GM12878 (cell line): ENCODE measurements around the gene CCDC82. TPM values are rescaled to one million over a fixed set of nuclear protein-coding genes. Genes with fewer than 3 reads are reported as not detected.
A peak's percentile ranks its signal among the peaks of the same experiment; 100 is the strongest.

ENCODE experiments used
- ASH2L ChIP-seq: fragments of 300-600, 200-600 bp; sonication (generic); IDR thresholded peaks from 2 replicates; pipeline ENCODE4 v1.6.1; 2017; ENCODE audit warnings: low read depth, mild to moderate bottlenecking, borderline replicate concordance
- BCL11A ChIP-seq: IDR thresholded peaks from 2 replicates; pipeline ENCODE4 v1.6.1; 2011; ENCODE audit warnings: low read depth, low read length
- CREB1 ChIP-seq: IDR thresholded peaks from 2 replicates; pipeline ENCODE4 v1.6.1; 2012; ENCODE audit warnings: low read depth, mild to moderate bottlenecking, inconsistent platforms
- FOS ChIP-seq: IDR thresholded peaks from 3 replicates; pipeline ENCODE4 v1.6.1; 2011; ENCODE audit warnings: borderline replicate concordance; ENCODE audit not compliant: insufficient read length; ENCODE audit errors: extremely low read depth
- GATAD2B ChIP-seq: fragments of 450-650 bp; conservative IDR thresholded peaks from 2 replicates; pipeline ENCODE4 v1.6.1; 2017; ENCODE audit warnings: low read depth, mild to moderate bottlenecking, moderate library complexity
- IKZF2 ChIP-seq, 2 experiments: fragments of 450-650 bp; IDR thresholded peaks; 2 replicates each; pipeline ENCODE4 v1.6.1; 2017; ENCODE audit warnings: mild to moderate bottlenecking in 2 of 2, moderate library complexity in 2 of 2
- KDM1A ChIP-seq: fragments of 200-600 bp; sonication (generic); IDR thresholded peaks from 2 replicates; pipeline ENCODE4 v1.6.1; 2016; ENCODE audit warnings: borderline replicate concordance
- NFYB ChIP-seq: IDR thresholded peaks from 2 replicates; pipeline ENCODE4 v1.6.1; 2011; ENCODE audit warnings: low read depth, mild to moderate bottlenecking, low read length, improper control_type of control experiment, moderate library complexity; ENCODE audit not compliant: insufficient read depth
- NRF1 ChIP-seq: conservative IDR thresholded peaks from 2 replicates; pipeline ENCODE4 v1.6.1; 2011; ENCODE audit warnings: mild to moderate bottlenecking, low read depth, low read length, improper control_type of control experiment
- RFX5 ChIP-seq: IDR thresholded peaks from 2 replicates; pipeline ENCODE4 v1.6.1; 2011; ENCODE audit warnings: low read depth, low read length, improper control_type of control experiment
- RUNX3 ChIP-seq: IDR thresholded peaks from 2 replicates; pipeline ENCODE4 v1.6.1; 2012; ENCODE audit warnings: low read length, inconsistent platforms
- SREBF1 ChIP-seq: IDR thresholded peaks from 2 replicates; pipeline ENCODE4 v1.6.1; 2012; ENCODE audit warnings: mild to moderate bottlenecking, low read length
- STAT1 ChIP-seq: fragments of 450-650 bp; conservative IDR thresholded peaks from 2 replicates; pipeline ENCODE4 v1.6.1; 2014; ENCODE audit warnings: antibody characterized with exemption, mild to moderate bottlenecking
- STAT3 ChIP-seq: IDR thresholded peaks from 2 replicates; pipeline ENCODE4 v1.6.1; 2011; ENCODE audit warnings: low read depth, low read length, improper control_type of control experiment
- TAF1 ChIP-seq: IDR thresholded peaks from 2 replicates; pipeline ENCODE4 v1.6.1; 2011; ENCODE audit warnings: mild to moderate bottlenecking, low read depth, low read length, borderline replicate concordance
- ZNF274 ChIP-seq: IDR thresholded peaks from one replicate; pipeline ENCODE4 v1.8.0; 2011; ENCODE audit not compliant: insufficient read length, insufficient read depth
- ZZZ3 ChIP-seq: IDR thresholded peaks from 2 replicates; pipeline ENCODE4 v1.6.1; 2011; ENCODE audit warnings: low read depth; ENCODE audit not compliant: control insufficient read depth, insufficient read length
- polyA plus RNA-seq, 11 experiments: library from polyadenylated mRNA; depleted of rRNA in 4 of 11; unstranded in 6 of 11; stranded (reverse) in 5 of 11; fragments of >200 nt; fragmentation: Nextera tagmentation in 4 of 11; fragmentation: Illumina TruSeq in 1 of 11; extraction: Ambion mirVana in 4 of 11; extraction: Trizol in 1 of 11; gene quantifications; 1 replicate in 1 of 11; 2 replicates in 10 of 11; pipeline versions ENCODE4 v1.2.1 to v1.2.3, GENCODE V29; 2011 to 2016; ENCODE audit warnings: inconsistent platforms in 2 of 11, missing spikeins in 2 of 11, low read depth in 1 of 11
- total RNA-seq, 4 experiments: library from RNA; depleted of rRNA in 3 of 4; stranded (reverse); fragments of >200 nt in 3 of 4; fragmentation: Illumina TruSeq in 1 of 4; extraction: Trizol in 1 of 4; gene quantifications; 2 replicates each; pipeline versions ENCODE4 v1.2.1 to v1.2.3, GENCODE V29; 2013 to 2021
- TF ChIP-seq, protein P1 (sequence below): fragments of 450-650 bp; IDR thresholded peaks from 2 replicates; pipeline ENCODE4 v1.6.1; 2017; ENCODE audit warnings: borderline replicate concordance
- TF ChIP-seq, protein P2 (sequence below): IDR thresholded peaks from 2 replicates; pipeline ENCODE4 v1.6.1; 2011; ENCODE audit warnings: low read depth, mild to moderate bottlenecking, low read length, moderate library complexity, borderline replicate concordance; ENCODE audit errors: extremely low read depth
- TF ChIP-seq, protein P3 (sequence below): fragments of 450-650 bp; IDR thresholded peaks from 2 replicates; pipeline ENCODE4 v1.6.1; 2016; ENCODE audit warnings: mild to moderate bottlenecking
- TF ChIP-seq, protein P4 (sequence below): fragments of 450-650 bp; IDR thresholded peaks from 2 replicates; pipeline ENCODE4 v1.6.1; 2018; ENCODE audit warnings: mild to moderate bottlenecking, low read depth, moderate library complexity; ENCODE audit not compliant: partially characterized antibody
- TF ChIP-seq, protein P5 (sequence below): IDR thresholded peaks from 2 replicates; pipeline ENCODE4 v1.6.1; 2012; ENCODE audit warnings: low read depth, low read length, improper control_type of control experiment
- TF ChIP-seq, protein P6 (sequence below): IDR thresholded peaks from 2 replicates; pipeline ENCODE4 v1.6.1; 2011; ENCODE audit warnings: borderline replicate concordance, low read depth, mild to moderate bottlenecking, moderate library complexity, low read length; ENCODE audit not compliant: insufficient read depth, poor library complexity, severe bottlenecking

The CCDC82 gene
- total and polyA plus RNA-seq, 10 of the 15 experiments (the other 5 are each of a cell fraction or from before 2014, with no cell fraction given), result 15.2 to 62.4 (median 28.8) TPM

DNA sequence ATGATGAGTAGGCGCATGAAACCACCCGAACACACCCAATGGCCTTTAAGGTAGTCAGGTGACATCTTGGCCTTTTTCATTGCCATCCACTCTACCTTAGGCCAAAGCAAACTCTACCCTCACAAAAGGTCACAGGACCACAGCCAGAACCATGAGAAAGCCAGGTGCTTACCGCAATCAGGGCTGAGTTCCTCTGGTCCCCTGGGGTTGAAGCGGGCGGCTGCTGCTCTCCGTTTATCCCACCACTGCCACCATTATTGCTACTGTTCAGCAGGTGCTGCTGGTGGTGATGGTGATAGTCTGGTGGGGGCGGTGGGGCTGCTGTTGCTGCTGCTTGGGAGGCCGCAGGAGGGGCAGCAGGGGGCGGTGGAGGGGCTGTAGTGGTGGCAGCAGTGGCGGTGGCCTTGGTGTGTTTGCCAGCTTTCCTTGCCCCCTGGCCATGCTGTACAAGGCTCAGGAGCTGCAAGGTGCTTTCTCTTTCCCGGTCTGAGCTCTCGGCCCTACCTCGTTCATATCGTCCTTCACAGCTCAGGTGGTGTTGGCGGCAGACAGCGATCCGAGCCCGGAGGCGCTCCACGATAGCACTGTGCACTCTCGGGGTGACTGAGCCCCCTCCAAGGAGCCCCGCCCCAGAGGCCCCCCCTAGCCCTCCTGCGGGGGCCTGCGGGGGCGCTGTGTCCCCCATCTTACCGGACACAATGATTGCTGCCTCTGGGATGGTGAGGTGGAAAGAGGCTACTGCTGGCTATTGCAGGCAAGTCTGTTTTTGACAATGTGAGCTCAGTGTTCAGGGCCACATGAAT lies 48.3 kb downstream of the CCDC82 start (continued):
- TF ChIP-seq, protein P1, sequence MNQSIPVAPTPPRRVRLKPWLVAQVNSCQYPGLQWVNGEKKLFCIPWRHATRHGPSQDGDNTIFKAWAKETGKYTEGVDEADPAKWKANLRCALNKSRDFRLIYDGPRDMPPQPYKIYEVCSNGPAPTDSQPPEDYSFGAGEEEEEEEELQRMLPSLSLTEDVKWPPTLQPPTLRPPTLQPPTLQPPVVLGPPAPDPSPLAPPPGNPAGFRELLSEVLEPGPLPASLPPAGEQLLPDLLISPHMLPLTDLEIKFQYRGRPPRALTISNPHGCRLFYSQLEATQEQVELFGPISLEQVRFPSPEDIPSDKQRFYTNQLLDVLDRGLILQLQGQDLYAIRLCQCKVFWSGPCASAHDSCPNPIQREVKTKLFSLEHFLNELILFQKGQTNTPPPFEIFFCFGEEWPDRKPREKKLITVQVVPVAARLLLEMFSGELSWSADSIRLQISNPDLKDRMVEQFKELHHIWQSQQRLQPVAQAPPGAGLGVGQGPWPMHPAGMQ, result no peak
- peak in 1 of 2 experiments; percentile 12; a peak in 3 of 4 replicates for TF ChIP-seq IKZF2 (IDR thresholded peaks at IDR 0.05)
- TF ChIP-seq, protein P2, sequence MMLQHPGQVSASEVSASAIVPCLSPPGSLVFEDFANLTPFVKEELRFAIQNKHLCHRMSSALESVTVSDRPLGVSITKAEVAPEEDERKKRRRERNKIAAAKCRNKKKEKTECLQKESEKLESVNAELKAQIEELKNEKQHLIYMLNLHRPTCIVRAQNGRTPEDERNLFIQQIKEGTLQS, result no peak
- TF ChIP-seq ZZZ3, result no peak
- no peak for TF ChIP-seq BCL11A
- TF ChIP-seq ZNF274, result no peak
- TF ChIP-seq STAT3, result no peak
- TF ChIP-seq FOS, result no peak
- TF ChIP-seq RFX5, result no peak
- peak; percentile 73 for TF ChIP-seq RUNX3
- TF ChIP-seq KDM1A, result no peak
- TF ChIP-seq SREBF1, result no peak
- peak; percentile 69; the same call in 1 of the 2 replicates for TF ChIP-seq TAF1
- 0 out of 2 replicates have a peak, but pooled peaks have one; percentile 28 for TF ChIP-seq ASH2L
- TF ChIP-seq NFYB, result no peak
- TF ChIP-seq, protein P3, sequence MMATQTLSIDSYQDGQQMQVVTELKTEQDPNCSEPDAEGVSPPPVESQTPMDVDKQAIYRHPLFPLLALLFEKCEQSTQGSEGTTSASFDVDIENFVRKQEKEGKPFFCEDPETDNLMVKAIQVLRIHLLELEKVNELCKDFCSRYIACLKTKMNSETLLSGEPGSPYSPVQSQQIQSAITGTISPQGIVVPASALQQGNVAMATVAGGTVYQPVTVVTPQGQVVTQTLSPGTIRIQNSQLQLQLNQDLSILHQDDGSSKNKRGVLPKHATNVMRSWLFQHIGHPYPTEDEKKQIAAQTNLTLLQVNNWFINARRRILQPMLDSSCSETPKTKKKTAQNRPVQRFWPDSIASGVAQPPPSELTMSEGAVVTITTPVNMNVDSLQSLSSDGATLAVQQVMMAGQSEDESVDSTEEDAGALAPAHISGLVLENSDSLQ, result no peak
- TF ChIP-seq, protein P4, sequence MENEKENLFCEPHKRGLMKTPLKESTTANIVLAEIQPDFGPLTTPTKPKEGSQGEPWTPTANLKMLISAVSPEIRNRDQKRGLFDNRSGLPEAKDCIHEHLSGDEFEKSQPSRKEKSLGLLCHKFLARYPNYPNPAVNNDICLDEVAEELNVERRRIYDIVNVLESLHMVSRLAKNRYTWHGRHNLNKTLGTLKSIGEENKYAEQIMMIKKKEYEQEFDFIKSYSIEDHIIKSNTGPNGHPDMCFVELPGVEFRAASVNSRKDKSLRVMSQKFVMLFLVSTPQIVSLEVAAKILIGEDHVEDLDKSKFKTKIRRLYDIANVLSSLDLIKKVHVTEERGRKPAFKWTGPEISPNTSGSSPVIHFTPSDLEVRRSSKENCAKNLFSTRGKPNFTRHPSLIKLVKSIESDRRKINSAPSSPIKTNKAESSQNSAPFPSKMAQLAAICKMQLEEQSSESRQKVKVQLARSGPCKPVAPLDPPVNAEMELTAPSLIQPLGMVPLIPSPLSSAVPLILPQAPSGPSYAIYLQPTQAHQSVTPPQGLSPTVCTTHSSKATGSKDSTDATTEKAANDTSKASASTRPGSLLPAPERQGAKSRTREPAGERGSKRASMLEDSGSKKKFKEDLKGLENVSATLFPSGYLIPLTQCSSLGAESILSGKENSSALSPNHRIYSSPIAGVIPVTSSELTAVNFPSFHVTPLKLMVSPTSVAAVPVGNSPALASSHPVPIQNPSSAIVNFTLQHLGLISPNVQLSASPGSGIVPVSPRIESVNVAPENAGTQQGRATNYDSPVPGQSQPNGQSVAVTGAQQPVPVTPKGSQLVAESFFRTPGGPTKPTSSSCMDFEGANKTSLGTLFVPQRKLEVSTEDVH, result no peak
- TF ChIP-seq, protein P5, sequence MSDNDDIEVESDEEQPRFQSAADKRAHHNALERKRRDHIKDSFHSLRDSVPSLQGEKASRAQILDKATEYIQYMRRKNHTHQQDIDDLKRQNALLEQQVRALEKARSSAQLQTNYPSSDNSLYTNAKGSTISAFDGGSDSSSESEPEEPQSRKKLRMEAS, result 0 out of 2 replicates have a peak, but pooled peaks have one; percentile 10
- TF ChIP-seq STAT1, result no peak
- TF ChIP-seq, protein P6, sequence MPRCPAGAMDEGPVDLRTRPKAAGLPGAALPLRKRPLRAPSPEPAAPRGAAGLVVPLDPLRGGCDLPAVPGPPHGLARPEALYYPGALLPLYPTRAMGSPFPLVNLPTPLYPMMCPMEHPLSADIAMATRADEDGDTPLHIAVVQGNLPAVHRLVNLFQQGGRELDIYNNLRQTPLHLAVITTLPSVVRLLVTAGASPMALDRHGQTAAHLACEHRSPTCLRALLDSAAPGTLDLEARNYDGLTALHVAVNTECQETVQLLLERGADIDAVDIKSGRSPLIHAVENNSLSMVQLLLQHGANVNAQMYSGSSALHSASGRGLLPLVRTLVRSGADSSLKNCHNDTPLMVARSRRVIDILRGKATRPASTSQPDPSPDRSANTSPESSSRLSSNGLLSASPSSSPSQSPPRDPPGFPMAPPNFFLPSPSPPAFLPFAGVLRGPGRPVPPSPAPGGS, result no peak
- peak; percentile 21; the same call in 1 of the 2 replicates for TF ChIP-seq GATAD2B
- TF ChIP-seq CREB1, result peak; percentile 47; the same call in 1 of the 2 replicates
- no peak for TF ChIP-seq NRF1
